Ureter (tissue), 1 donor: ENCODE results near the gene PSMD14. TPM values are rescaled to one million over a fixed set of nuclear protein-coding genes. Genes with fewer than 3 reads are reported as not detected.
"Not testable (repeated sequence)": the region's sequence is repeated elsewhere in the genome, so short reads cannot be mapped to it uniquely, and the experiment has no call there.

Experiments used
- DNase-seq: peaks from one replicate; pipeline ENCODE4 v3.0.0-alpha.2; 2020; ENCODE audit warnings: low spot score
- total RNA-seq: library from RNA; stranded (reverse); gene quantifications from one replicate; pipeline ENCODE4 v1.2.4, GENCODE V29; 2023
- donor health status: DM: yes; HTN: yes; CAD: no.

PSMD14 gene
- total RNA-seq: 43.3 TPM

DNA sequence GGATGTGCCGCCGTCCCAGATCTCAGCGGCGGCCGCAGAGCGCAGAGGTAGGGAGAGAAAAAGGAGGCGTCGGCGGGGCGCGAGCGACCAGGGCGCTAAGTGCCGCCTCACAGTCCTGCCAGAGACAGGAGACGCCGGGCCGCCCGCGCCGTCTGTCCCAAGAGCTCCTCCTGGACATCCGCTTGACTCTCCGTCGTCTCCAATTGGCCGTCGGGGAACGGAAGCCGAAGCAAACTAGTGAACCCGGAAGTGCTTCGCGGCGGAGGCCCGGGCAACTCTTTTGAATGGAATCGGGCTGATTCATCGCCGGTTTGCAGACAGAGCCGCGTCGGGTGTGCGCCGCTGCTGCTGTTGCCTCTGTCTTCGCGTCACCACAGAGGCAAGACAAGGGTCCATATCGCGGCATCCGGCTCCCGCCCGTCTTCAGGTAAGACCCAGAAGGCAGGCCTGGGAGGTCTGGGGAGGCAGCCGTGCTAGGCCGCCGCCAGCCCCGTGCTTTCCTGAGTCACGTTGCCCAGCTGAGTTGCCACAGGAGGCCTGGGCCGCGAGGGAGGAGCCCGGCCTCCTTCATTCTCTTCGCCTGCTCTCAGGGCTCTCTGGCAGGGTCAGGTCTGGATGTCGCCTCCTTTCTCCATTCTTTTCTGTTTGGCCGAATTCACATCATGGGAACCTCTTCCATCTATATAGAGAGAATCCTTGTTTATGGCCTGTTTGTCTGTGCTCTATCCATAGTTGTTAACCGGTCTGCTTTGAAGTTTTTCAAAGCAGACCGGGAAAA is at the start of gene PSMD14:
Gene PSMD14, plus strand, starts transcription at position 248 of the 778 bp plus-strand sequence. CDS start 10,401 bp downstream, outside the sequence.
- peak; percentile 93 for DNase-seq

DNA sequence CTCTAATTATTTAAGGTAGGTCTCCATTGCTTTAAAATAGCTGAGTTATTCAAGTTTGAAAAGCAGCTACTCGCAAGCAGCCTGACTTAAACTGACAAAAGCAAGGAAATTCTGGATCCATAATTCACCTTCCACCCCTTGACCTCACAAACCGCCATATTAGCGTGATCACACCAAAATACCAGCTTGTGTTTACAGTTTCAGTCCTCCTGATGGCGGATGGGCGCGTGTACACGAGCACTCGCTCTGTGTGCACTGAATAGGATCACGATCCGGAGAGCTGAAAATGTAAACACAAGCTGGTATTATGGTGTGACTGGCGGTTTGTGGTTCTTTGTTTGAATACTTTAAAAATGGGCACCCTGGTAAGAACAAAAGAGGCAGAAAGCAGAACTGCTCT is 42.4 kb upstream of the PSMD14 start:
- no peak for DNase-seq

DNA sequence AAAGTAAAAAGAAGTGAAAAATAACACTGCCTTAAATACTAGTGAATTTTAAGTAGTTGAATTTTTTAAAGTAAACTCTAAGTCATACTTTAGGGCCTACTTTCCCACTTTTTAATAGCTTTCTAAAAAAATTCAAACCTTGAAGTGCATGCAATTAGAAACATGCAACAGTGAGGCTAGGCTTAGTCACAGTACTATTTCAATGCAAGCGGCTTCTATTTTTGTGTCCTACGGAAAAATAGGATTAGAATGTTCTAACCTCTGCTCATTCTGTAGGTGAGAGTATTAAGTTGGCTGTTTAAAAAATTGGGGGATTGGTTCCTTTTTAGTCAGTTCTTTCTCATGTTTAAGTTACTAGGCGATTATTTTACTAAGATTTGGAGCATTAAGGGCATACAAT is 39.1 kb upstream of the PSMD14 start:
- DNase-seq: no peak

DNA sequence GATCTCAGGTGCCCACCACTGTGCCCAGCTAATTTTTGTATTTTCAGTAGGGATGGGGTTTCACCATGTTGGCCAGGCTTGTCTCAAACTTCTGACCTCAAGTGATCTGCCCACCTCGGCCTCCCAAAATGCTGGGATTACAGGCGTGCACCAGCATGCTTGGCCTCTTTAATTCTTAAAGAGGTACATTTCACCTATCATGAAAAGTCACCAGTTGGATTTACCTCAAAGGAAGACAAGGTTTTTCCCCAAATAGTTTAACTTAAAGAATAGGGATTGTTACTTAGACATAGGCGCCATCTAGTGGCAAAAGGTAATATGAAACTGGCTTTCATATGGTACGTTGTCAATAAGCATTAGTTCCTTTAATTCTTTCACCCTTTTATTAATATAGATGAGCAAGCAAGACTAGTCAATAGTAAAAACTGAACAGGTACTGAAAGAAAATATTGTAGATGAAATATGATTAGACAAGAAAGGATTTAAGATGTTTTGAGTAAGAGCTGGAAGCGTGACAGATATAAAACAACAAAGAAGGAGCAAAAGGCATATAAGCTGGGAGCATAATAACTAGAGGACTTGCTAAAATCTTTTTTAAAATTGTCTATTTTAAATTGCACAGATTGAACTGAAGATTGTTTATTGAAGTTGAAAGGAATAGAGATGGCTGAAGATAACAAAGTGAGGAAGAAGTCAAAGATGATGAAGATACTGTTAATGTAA is 35.0 kb upstream of the PSMD14 start:
- no peak for DNase-seq

DNA sequence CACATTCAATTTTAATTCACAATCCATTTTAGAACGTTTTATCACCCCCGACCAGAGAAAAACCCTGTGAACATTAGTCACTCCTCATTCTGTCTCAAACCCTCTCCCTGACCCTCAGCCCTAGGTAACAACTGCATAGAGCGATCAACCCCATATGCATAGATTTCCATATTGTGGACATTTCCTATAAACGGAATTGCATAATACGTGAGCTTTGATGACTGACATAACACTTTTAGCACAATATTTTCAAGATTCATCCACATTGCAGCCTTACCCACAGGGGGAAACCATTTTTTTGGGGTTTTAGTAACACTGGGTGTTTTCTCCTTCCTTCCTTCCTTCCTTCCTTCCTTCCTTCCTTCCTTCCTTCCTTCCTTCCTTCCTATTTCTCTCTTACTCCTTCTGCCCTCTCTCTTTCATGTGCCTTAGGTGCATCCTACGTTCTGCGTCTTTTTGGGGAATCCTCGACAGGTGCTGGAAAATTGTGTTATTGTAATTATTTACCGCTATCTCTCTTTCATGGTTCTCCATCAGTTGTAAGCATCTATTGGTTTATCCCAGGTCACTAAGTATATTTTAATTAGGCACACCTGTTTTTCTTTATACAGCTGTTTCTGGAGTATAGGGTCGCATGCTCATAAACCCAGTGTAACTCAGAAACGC is 29.5 kb upstream of the PSMD14 start:
- peak; percentile 50 for DNase-seq

DNA sequence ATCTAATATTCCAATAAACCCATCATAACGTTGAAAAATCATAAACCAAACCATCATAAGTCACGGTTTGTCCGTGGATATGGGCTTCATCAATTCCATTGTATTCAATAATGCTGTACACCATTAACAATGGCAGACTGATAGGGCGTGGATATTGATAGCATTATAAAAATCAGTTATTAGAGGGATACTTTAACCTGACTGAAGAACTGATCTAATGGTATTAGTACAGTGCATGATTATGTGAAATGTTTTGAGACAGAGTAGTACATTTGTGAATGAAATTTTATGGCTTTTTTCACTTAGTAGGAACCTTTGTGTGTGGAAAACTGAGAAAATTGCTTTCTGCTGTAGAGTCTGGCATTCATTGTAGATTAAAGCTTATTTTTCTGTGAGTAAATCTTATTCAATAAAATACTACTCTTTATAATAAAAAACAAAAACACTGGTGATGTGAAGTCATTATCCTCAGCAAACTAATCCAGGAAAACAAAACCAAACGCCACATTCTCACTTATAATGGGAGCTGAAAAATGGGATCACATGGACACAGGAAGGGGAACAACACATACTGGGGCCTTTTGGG is 28.9 kb upstream of the PSMD14 start:
- not testable (repeated sequence) for DNase-seq

DNA sequence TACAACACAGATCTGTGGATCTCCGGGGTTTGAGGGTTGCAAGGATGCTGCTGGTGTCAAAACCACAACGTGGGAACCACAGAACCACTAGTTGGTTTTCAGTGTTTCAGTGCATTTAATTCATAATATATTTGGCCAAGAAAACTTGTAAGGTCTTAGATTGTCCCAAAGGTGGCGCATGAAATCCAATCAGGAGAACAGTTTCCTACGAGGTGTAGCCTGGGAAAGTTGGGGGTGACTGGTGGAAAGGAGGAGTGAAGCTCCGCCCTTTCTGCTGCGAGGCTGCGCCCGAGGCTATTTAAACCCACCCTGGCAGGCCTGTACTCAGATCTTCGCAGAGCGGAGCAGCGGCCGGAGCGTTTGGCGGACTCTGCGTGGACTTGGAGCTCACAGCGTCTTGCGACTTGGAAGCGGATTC is 27.3 kb upstream of the PSMD14 start:
- peak; percentile 70 for DNase-seq

DNA sequence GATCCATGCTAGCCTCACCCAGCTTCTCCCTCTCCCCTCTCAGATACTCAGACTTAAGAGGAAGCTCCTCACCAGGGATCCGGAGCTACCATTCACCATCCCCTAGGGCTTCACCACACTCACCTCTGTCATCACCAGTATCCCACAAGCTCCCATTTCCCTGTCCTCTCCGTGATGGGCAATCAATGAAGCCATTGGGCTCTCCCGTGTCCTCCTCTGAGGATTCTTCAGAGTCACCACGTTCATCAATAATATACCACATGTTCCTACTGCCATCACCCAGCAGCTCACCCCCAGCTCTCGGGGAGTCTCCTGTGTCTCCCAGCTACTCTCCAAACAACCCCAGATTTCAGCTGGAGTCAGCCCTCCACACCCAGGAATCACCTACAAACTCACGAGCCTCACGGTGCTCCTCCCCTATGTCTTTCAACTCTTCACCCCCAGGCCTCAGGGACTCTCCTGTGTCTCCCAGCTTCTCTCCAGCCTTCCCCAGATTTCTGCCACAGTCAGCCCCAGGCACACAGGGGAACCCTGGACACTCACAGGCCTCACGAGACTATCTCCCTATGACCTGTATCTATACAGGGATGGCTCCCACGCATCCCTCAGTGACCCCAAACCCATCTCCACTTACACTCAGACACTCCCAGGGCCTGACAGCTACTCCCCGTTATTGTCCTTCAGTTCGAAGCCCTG is 26.5 kb upstream of the PSMD14 start:
- peak; percentile 47 for DNase-seq

DNA sequence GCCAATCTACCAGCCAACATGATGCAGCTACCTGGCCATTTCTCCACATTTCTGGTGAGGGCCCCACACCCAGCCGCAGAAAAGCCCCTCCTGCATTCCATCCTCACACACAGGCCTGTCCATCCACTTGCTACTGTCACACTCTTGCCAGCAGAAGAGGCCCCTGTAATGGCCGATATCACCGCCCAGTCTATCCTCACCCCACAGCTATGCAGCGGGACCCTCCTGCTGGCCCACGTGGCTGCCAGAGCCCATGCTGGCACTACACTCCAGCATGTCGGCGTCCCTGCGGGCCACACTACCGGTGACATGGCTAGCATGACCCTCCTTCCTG is 25.9 kb upstream of the PSMD14 start:
- not testable (repeated sequence) for DNase-seq

DNA sequence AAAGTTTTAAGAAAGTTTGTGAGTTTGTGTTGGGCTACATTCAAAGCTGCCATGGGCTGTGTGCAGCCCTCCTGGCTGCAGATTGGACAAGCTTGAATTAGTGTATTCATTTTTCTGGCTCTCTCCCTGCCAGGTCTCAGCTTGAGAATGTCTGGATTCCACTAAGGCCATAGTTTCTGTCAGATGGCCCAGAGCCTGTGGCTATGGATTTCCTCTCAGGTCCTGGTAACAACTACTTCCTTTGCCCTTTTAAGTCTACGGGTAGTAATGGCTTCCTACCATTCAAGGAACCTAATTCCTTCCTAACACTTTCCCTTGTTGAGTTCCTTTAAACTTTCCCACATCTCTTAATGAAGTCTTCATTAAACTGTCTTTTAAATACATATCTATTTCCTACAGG is 24.3 kb upstream of the PSMD14 start:
- no peak for DNase-seq

DNA sequence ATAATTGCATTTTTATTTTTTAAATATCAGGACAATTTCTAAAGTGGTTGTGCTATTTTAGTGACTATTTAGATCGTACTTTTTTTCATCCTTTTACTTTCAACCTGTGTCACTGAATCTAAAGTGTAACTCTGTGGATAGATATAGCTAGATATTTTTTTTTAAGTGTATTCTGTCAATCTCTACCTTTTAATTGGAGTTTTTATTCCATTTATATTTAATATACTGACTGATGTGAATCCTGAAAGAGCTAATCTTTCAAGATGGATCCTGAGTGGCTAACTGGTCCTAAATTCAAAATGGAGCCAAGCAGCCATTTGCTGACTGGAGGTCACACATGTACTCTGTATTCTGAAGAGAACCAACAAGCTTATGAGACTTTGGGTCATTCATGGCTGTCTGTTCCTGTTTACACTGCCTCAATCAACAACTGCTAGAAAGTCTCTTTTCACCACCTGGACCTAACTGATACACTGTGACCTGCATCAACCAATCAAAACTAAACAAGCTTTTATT is 4.6 kb upstream of the PSMD14 start:
- DNase-seq: no peak

DNA sequence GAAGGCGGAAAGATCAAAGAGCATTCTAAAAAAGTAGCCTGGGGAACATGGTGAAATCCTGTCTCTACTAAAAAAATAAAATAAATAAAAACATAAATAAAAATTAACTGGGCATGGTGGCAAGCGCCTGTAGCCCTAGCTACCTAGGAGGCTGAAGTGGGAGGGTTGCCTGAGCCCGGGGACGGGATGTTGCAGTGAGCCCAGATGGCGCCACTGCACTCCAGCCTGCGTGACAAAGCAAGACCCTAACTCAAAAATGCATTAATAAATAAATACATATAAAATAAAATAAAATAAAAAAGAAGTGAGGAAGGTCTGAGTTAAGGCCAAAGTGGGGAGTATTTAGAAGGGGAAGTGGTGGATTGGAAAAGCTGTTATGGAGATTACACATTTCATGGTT is 1.3 kb upstream of the PSMD14 start:
- no peak for DNase-seq

DNA sequence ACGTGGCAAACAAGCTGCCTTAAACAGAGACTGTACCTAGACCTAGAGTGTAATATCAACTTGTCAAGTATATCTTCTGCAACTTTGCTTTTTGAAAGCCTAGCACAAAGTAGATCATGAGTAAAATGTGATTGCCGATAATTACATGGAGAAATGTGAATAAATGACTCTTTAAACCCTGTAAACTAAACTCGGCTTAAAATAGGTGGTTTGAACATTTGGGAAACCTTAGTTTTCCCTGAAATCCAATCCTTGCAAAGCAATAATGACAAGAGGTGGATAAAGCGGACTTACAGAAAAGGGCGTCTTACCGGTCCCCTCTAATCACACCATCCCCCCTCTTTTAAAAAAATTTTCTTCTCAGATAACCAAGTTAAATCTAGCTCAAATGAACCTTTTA is 549 bp upstream of the PSMD14 start:
- no peak for DNase-seq

DNA sequence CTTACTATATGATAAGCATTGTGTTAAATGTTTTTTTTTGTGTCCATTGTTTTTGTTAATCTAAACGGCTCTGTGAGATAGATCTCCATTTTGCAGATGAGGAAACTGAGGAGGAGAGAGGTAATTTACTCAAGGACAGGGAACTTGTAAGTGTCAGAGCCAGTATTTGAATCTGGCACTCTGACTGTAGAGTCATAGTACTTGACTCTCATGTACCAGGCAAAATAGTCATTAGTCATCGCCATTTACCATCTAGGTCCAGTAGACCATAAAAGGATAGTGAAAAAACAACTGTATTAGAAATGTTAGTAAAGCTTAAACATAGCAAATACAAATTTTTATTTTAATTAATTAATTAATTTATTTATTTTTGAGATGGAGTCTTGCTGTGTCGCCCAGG is 4.8 kb downstream of the PSMD14 start:
- no peak for DNase-seq

DNA sequence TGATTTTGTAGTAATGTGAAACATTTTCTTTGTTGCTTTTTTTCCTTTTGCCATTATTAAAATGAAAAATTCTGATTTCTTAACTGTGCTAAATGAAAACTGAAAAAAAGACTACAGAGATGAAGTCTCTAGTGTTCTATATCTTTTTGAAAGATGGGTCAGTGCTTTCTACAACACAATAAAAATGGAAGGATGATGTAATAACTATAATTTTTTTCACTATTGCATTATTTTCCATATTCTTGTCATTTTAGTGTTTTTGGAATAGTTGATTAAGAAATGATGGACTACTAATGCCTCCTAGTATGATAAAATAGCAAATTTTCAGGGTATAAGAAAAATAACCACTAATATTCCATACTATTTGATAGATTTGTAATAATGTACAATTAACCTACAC is 7.2 kb downstream of the PSMD14 start:
- no peak for DNase-seq

DNA sequence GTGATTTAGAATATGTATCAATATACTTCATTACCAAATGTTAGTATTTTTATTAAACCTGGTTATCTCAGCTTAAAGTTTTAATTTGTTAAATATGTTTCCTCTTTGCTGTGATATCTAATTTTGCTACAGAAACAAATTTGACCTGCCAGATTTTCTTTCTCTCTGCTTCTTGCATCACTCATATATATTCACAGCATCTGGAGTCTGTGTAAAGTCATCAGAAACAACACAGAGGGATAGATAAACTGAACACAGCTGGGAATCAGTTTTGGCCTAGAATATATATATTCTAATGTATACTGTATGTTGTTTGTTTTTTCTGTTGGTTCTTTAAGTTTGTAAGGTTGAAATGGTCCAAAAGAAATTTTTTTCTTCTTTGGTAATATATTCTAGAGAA is 8.5 kb downstream of the PSMD14 start:
- DNase-seq: no peak

DNA sequence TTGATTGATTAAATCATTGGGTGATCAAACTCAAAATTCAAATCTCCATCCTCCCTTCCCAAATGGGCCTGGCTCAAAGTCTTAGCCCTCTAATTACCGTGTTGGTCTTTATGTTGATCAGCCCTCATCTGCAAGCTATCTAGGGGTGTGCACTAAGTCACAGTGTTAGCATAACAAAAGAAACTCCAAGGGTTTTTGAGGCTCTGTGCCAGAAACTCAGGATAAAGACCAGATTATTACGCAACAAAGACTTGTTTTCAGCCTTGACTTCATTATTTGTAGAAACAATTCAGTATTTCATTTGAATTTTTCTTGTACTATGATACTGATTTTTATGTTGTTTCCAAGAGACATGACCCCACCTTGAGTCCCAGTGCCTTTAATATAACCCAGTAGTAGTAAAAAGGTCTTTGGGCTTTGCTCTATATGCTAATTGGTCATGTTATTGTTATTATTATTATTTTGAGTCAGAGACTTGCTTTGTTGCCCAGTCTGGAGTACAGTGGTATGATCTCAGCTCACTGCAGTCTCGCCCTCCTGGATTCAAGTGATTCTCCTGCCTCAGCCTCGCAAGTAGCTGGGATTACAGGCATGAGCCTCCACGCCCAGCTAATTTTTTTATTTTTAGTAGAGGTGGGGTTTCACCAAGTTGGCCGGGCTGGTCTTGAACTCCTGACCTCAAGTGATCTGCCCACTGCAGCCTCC is 13.9 kb downstream of the PSMD14 start:
- no peak for DNase-seq

DNA sequence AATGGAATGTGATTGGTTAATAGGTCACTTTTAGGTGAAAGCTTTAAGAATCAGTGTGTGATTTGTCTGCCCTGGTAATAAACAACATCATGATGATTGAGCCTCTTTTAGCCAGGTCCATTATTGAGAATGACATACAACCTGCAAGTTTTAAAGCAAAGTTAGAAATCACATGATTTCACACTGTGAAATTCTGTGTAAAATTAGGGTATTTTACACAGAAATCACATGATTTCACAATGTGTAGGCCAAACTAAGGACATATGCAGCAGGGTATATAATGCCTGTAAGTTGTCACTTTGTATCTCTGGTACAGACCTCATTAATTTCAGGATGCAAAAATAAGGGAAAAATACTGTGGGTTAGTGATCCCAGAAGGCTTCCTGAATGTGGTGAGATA is 16.7 kb downstream of the PSMD14 start:
- no peak for DNase-seq

DNA sequence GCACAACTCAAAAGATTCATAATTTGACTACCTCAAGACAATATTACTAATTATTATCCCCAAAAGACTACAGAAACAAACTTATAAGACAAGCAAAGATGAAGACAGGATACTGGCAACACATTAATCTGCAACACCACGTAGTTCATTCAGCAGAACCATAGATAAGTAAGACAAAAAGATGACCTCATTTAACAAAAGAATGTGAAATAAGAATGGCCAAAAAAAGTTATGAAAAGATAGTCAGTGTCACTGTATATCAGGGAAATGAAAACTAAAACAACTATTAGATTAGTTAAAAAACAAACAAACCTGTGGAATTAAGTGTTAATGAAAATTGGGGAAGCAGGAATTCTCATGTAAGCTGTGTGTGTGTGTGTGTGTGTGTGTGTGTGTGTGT is 19.4 kb downstream of the PSMD14 start:
- DNase-seq: no peak

DNA sequence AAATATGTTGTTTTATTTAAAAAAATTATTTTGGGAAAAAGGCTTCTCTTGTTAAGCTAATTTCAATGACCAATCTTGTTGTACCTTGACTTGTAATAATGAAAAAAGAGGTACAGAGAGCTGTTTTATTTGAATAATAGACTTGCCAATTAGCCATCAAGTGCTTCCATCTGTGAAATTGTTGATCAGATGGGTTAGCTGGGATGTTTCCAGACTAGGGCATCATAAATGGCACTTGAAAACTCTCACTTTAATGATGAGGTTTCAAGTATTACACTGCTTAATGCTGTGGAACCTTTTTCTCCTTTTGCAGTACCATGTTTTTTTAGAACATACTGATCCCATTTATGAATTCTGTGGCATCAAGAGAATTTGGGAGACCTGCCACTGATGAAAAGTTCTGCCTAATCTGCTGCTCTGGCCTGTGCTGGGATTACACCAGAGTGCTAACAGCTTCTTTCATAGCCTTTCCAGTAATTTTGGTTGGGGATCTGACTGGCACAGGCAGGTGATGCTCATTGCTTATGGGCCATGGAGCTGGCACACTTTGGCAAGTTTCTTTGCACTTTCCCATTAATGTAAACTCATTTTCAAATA is 24.2 kb downstream of the PSMD14 start:
- no peak for DNase-seq

DNA sequence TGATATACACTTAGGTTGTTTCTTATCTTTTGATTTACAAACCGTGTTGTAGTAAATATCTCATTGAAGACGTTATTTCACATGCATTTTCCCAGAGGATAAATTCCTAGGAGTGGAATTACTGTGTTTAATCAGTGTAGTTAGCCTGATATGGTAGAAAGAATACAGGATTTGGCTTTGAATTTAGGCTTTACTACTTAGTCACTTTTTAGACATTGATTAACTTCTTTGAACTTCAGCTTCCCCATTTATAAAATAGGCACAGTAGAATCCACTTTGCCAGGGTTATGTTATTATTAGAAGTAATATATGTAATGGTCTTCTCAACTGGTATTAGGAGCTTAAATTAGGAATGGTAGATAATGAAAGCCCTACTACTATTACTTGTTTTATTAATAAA is 27.4 kb downstream of the PSMD14 start:
- no peak for DNase-seq
